ENCODE measurements around the gene MMRN1. TPM values are rescaled to one million over a fixed set of nuclear protein-coding genes. Genes with fewer than 3 reads are reported as not detected.

Gene MMRN1
- total RNA-seq, result under 1 TPM in 1 of 2 experiments, not detected in 1; 0.10 TPM

GRCh38 chr4:89894649-89895550 is at the start of gene MMRN1:
Gene MMRN1, plus strand, starts transcription at chr4:89894854. Its CDS starts 118 bp downstream, at chr4:89894972.
- no peaks in the 10 kb centered on the region for H3K27me3 Mint-ChIP-seq
- CTCF ChIA-PET, result interaction anchor here (0.7 to 1.1 kb wide), 3 partner anchors 50 to 668 kb away, joined by 3 read pairs; no protein-coding TSS in a partner anchor
- POLR2A ChIA-PET, result no interaction called here
- peak within 1 kb of the TSS; percentile 19 for H3K27ac Mint-ChIP-seq
- no peaks in the 10 kb centered on the region for H3K9me3 Mint-ChIP-seq
- H3K4me3 Mint-ChIP-seq, result peak within 1 kb of the TSS; percentile 52
- intact Hi-C loops (cut with micrococcal nuclease), result loop anchor here (5.0 kb wide), 1 partner anchor 58 kb away; the partner anchor contains the start of gene SNCA
- no peaks in the 10 kb centered on the region for H3K36me3 Mint-ChIP-seq
- peaks cover 15% of the 10 kb centered on the region for H3K4me1 Mint-ChIP-seq (ENCODE audit: low read depth)
- DNase-seq, result peak; percentile 15

- H3K4me1 Mint-ChIP-seq (ENCODE audit: low read depth), result no peaks in the 10 kb centered on the region
- no peaks in the 10 kb centered on the region for H3K27me3 Mint-ChIP-seq
- H3K4me3 Mint-ChIP-seq, result no peak overlapping the region
- DNase-seq, result no peak
- intact Hi-C loops (cut with micrococcal nuclease), result no loop called here
- ChIA-PET POLR2A (no interaction called here), CTCF (no interaction called here)
- H3K9me3 Mint-ChIP-seq, result peaks cover 14% of the 10 kb centered on the region
- H3K36me3 Mint-ChIP-seq, result no peaks in the 10 kb centered on the region
- H3K27ac Mint-ChIP-seq, result no peak overlapping the region
Observed at GRCh38 chr4:89847571-89848325, 46.9 kb upstream of the MMRN1 start.

GRCh38 chr4:89855236-89855635 is 39.4 kb upstream of the MMRN1 start:
- ChIA-PET CTCF (no interaction called here), POLR2A (interaction anchor here (0.5 kb wide), 1 partner anchor 96 kb away, joined by 3 read pairs; no protein-coding TSS in a partner anchor)
- DNase-seq, result no peak
- H3K36me3 Mint-ChIP-seq, result no peaks in the 10 kb centered on the region
- peaks cover 3% of the 10 kb centered on the region for H3K9me3 Mint-ChIP-seq
- no peak overlapping the region for H3K27ac Mint-ChIP-seq
- H3K27me3 Mint-ChIP-seq, result peaks cover 5% of the 10 kb centered on the region
- intact Hi-C loops (cut with micrococcal nuclease), result no loop called here
- H3K4me1 Mint-ChIP-seq (ENCODE audit: low read depth), result no peaks in the 10 kb centered on the region
- no peak overlapping the region for H3K4me3 Mint-ChIP-seq

GRCh38 chr4:89860971-89861370 is 33.7 kb upstream of the MMRN1 start:
- POLR2A ChIA-PET, result no interaction called here
- H3K4me3 Mint-ChIP-seq, result no peak overlapping the region

GRCh38 chr4:89863533-89863932 is 31.1 kb upstream of the MMRN1 start:
- Mint-ChIP-seq H3K36me3 (no peaks in the 10 kb centered on the region), H3K4me3 (no peak overlapping the region), H3K9me3 (no peaks in the 10 kb centered on the region), H3K27me3 (peaks cover 2% of the 10 kb centered on the region), H3K4me1 (ENCODE audit: low read depth) (no peaks in the 10 kb centered on the region), H3K27ac (no peak overlapping the region)
- DNase-seq, result no peak
- ChIA-PET POLR2A (no interaction called here), CTCF (no interaction called here)
- intact Hi-C loops (cut with micrococcal nuclease), result no loop called here

More at GRCh38 chr4:89860971-89861370, 33.7 kb upstream of the MMRN1 start:
- H3K27ac Mint-ChIP-seq, result no peak overlapping the region
- intact Hi-C loops (cut with micrococcal nuclease), result no loop called here
- H3K4me1 Mint-ChIP-seq (ENCODE audit: low read depth), result no peaks in the 10 kb centered on the region
- H3K27me3 Mint-ChIP-seq, result peaks cover 2% of the 10 kb centered on the region
- CTCF ChIA-PET, result no interaction called here
- no peaks in the 10 kb centered on the region for H3K9me3 Mint-ChIP-seq
- H3K36me3 Mint-ChIP-seq, result no peaks in the 10 kb centered on the region
- DNase-seq, result no peak

GRCh38 chr4:89868276-89868675 is 26.4 kb upstream of the MMRN1 start:
- H3K4me1 Mint-ChIP-seq (ENCODE audit: low read depth), result no peaks in the 10 kb centered on the region
- H3K27ac Mint-ChIP-seq, result no peak overlapping the region
- intact Hi-C loops (cut with micrococcal nuclease), result loop anchor here (2.0 kb wide), 1 partner anchor 31 kb away; the partner anchor contains the start of gene SNCA
- no peaks in the 10 kb centered on the region for H3K27me3 Mint-ChIP-seq
- no peak overlapping the region for H3K4me3 Mint-ChIP-seq
- POLR2A ChIA-PET, result no interaction called here
- CTCF ChIA-PET, result interaction anchor here (0.7 to 2.2 kb wide), 5 partner anchors 11 to 642 kb away, joined by 3 to 8 read pairs (median 4); no protein-coding TSS in a partner anchor
- no peaks in the 10 kb centered on the region for H3K36me3 Mint-ChIP-seq
- H3K9me3 Mint-ChIP-seq, result no peaks in the 10 kb centered on the region
- DNase-seq, result no peak

- no peaks in the 10 kb centered on the region for H3K4me1 Mint-ChIP-seq (ENCODE audit: low read depth)
- no peaks in the 10 kb centered on the region for H3K9me3 Mint-ChIP-seq
Observed at GRCh38 chr4:89868999-89869589, 25.6 kb upstream of the MMRN1 start.

GRCh38 chr4:89871211-89871610 is 23.4 kb upstream of the MMRN1 start:
- peaks cover under 1% of the 10 kb centered on the region for H3K4me1 Mint-ChIP-seq (ENCODE audit: low read depth)
- no peaks in the 10 kb centered on the region for H3K9me3 Mint-ChIP-seq
- intact Hi-C loops (cut with micrococcal nuclease), result no loop called here
- H3K36me3 Mint-ChIP-seq, result no peaks in the 10 kb centered on the region
- no peak for DNase-seq
- ChIA-PET POLR2A (no interaction called here), CTCF (no interaction called here)
- H3K4me3 Mint-ChIP-seq, result no peak overlapping the region
- H3K27me3 Mint-ChIP-seq, result peaks cover 3% of the 10 kb centered on the region
- no peak overlapping the region for H3K27ac Mint-ChIP-seq

More at GRCh38 chr4:89868999-89869589, 25.6 kb upstream of the MMRN1 start:
- H3K36me3 Mint-ChIP-seq, result no peaks in the 10 kb centered on the region
- H3K27me3 Mint-ChIP-seq, result no peaks in the 10 kb centered on the region
- H3K27ac Mint-ChIP-seq, result no peak overlapping the region
- no peak for DNase-seq
- ChIA-PET CTCF (interaction anchor here (0.7 to 2.2 kb wide), 7 partner anchors 11 to 642 kb away, joined by 3 to 8 read pairs (median 4); no protein-coding TSS in a partner anchor), POLR2A (no interaction called here)
- no peak overlapping the region for H3K4me3 Mint-ChIP-seq
- intact Hi-C loops (cut with micrococcal nuclease), result loop anchor here (2.0 kb wide), 1 partner anchor 32 kb away; the partner anchor contains the start of gene SNCA

GRCh38 chr4:89876548-89876947 is 18.1 kb upstream of the MMRN1 start:
- peaks cover 6% of the 10 kb centered on the region for H3K27me3 Mint-ChIP-seq
- POLR2A ChIA-PET, result no interaction called here
- no peaks in the 10 kb centered on the region for H3K9me3 Mint-ChIP-seq
- no peak overlapping the region for H3K4me3 Mint-ChIP-seq
- H3K27ac Mint-ChIP-seq, result no peak overlapping the region
- no peaks in the 10 kb centered on the region for H3K36me3 Mint-ChIP-seq
- intact Hi-C loops (cut with micrococcal nuclease), result loop anchor here (1.0 kb wide), 1 partner anchor 47 kb away; no protein-coding TSS in a partner anchor
- CTCF ChIA-PET, result no interaction called here
- no peak for DNase-seq
- H3K4me1 Mint-ChIP-seq (ENCODE audit: low read depth), result peaks cover 5% of the 10 kb centered on the region

- no peak overlapping the region for H3K4me3 Mint-ChIP-seq
- H3K9me3 Mint-ChIP-seq, result no peaks in the 10 kb centered on the region
- DNase-seq, result no peak
- H3K27me3 Mint-ChIP-seq, result peaks cover 6% of the 10 kb centered on the region
- H3K4me1 Mint-ChIP-seq (ENCODE audit: low read depth), result peaks cover 5% of the 10 kb centered on the region
- ChIA-PET CTCF (interaction anchor here (0.6 to 2.5 kb wide), 2 partner anchors 9 to 40 kb away, joined by 3 to 8 read pairs; no protein-coding TSS in a partner anchor), POLR2A (no interaction called here)
- intact Hi-C loops (cut with micrococcal nuclease), result no loop called here
- H3K27ac Mint-ChIP-seq, result no peak overlapping the region
- no peaks in the 10 kb centered on the region for H3K36me3 Mint-ChIP-seq
Observed at GRCh38 chr4:89878611-89879010, 16.0 kb upstream of the MMRN1 start.

- H3K4me3 Mint-ChIP-seq, result no peak overlapping the region
- intact Hi-C loops (cut with micrococcal nuclease), result no loop called here
- no peak overlapping the region for H3K27ac Mint-ChIP-seq
- H3K4me1 Mint-ChIP-seq (ENCODE audit: low read depth), result peaks cover 5% of the 10 kb centered on the region
- ChIA-PET CTCF (interaction anchor here (2.5 kb wide), 1 partner anchor 10 kb away, joined by 8 read pairs; no protein-coding TSS in a partner anchor), POLR2A (no interaction called here)
- no peaks in the 10 kb centered on the region for H3K36me3 Mint-ChIP-seq
- peaks cover 6% of the 10 kb centered on the region for H3K27me3 Mint-ChIP-seq
- no peaks in the 10 kb centered on the region for H3K9me3 Mint-ChIP-seq
- no peak for DNase-seq
Observed at GRCh38 chr4:89879215-89879614, 15.4 kb upstream of the MMRN1 start.

GRCh38 chr4:89889289-89889688 is 5.4 kb upstream of the MMRN1 start:
- CTCF ChIA-PET, result no interaction called here
- H3K9me3 Mint-ChIP-seq, result peaks cover 2% of the 10 kb centered on the region

More at GRCh38 chr4:89889289-89889688, 5.4 kb upstream of the MMRN1 start:
- POLR2A ChIA-PET, result no interaction called here
- Mint-ChIP-seq H3K4me3 (no peak overlapping the region), H3K27ac (no peak overlapping the region), H3K36me3 (no peaks in the 10 kb centered on the region), H3K27me3 (peaks cover 4% of the 10 kb centered on the region), H3K4me1 (ENCODE audit: low read depth) (peaks cover under 1% of the 10 kb centered on the region)
- DNase-seq, result peak; percentile 9
- intact Hi-C loops (cut with micrococcal nuclease), result no loop called here

Data from activated CD4-positive, alpha-beta memory T cell treated with anti-CD3 and anti-CD28 coated beads for 36 hours (primary cell).